Ishikawa (cell line): ENCODE results near the gene GAS6.

ENCODE experiments used
- CEBPB ChIP-seq: IDR thresholded peaks from 2 replicates; pipeline ENCODE4 v1.6.1; 2012
- CREB1 ChIP-seq: IDR thresholded peaks from 2 replicates; pipeline ENCODE4 v1.6.1; 2012; ENCODE audit warnings: low read depth
- EGR1 ChIP-seq: IDR thresholded peaks from 2 replicates; pipeline ENCODE4 v1.6.1; 2012
- EP300 ChIP-seq: IDR thresholded peaks from 2 replicates; pipeline ENCODE4 v1.6.1; 2012; ENCODE audit warnings: borderline replicate concordance
- NFIC ChIP-seq: IDR thresholded peaks from 2 replicates; pipeline ENCODE4 v1.6.1; 2012
- RAD21 ChIP-seq: IDR thresholded peaks from 2 replicates; pipeline ENCODE4 v1.6.1; 2012; ENCODE audit warnings: low read depth
- TAF1 ChIP-seq: IDR thresholded peaks from 2 replicates; pipeline ENCODE4 v1.6.1; 2012; ENCODE audit warnings: low read depth, mild to moderate bottlenecking
- YY1 ChIP-seq: IDR thresholded peaks from 2 replicates; pipeline ENCODE4 v1.6.1; 2012; ENCODE audit warnings: low read depth
- ZBTB7A ChIP-seq: IDR thresholded peaks from 2 replicates; pipeline ENCODE4 v1.6.1; 2012; ENCODE audit warnings: low read depth
- TF ChIP-seq, protein P1 (sequence below): IDR thresholded peaks from 2 replicates; pipeline ENCODE4 v1.6.1; 2012
- TF ChIP-seq, protein P2 (sequence below): IDR thresholded peaks from 2 replicates; pipeline ENCODE4 v1.6.1; 2012

DNA sequence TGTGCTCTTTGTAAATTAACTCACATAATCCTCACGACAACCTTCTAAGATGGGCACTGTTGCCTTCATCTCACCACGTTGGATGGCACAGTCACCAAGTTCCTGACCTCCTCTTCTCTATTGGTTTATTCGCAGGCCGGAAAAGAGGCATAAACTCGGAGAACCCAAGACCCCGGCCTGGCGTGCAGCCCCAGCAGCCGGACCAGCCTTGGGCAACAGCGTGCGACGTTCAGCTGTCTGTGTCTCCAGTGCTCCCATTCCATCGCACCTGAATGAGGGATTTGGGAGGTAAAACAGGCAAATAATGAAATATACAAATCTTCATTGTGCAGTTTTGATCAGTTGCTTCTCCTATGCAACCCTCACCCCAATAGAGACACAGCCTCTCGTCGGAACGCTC, 34.5 kb upstream of the GAS6 start:
- TF ChIP-seq RAD21 (no peak), EP300 (no peak), NFIC (no peak), CREB1 (no peak), CEBPB (no peak), EGR1 (no peak), TAF1 (no peak), ZBTB7A (no peak), YY1 (no peak)
- TF ChIP-seq, protein P1, sequence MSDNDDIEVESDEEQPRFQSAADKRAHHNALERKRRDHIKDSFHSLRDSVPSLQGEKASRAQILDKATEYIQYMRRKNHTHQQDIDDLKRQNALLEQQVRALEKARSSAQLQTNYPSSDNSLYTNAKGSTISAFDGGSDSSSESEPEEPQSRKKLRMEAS, result no peak
- TF ChIP-seq, protein P2, sequence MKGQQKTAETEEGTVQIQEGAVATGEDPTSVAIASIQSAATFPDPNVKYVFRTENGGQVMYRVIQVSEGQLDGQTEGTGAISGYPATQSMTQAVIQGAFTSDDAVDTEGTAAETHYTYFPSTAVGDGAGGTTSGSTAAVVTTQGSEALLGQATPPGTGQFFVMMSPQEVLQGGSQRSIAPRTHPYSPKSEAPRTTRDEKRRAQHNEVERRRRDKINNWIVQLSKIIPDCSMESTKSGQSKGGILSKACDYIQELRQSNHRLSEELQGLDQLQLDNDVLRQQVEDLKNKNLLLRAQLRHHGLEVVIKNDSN, result no peak
